HFF-Myc (cell line): ENCODE data around the gene OPRD1.
"Not testable (repeated sequence)": the region's sequence is repeated elsewhere in the genome, so short reads cannot be mapped to it uniquely, and the experiment has no call there.

Experiments
- DNase-seq: peaks from one replicate; pipeline ENCODE4 v3.0.0-alpha.2; 2011; ENCODE audit warnings: low read depth; ENCODE audit errors: extremely low read depth
- H3K4me3 ChIP-seq: replicated peaks from 2 replicates; pipeline ENCODE4 v1.5.1; 2011; ENCODE audit warnings: low read depth, mild to moderate bottlenecking, control low read depth, low read length
- CTCF ChIP-seq: IDR thresholded peaks from 2 replicates; pipeline ENCODE4 v1.5.1; 2012; ENCODE audit warnings: mild to moderate bottlenecking, low read depth, low read length, control low read depth; ENCODE audit errors: missing control alignments

Gene OPRD1

GRCh38 chr1:28811766-28812668 lies at the start of gene OPRD1:
Gene OPRD1 (plus strand): TSS chr1:28812170. CDS start chr1:28812384, 214 bp downstream.
- peak within 1 kb of the TSS; percentile 19; the same call in 1 of the 2 replicates for H3K4me3 ChIP-seq
- DNase-seq, result no peak
- no peak for TF ChIP-seq CTCF

- H3K4me3 ChIP-seq, result no peak overlapping the region
- DNase-seq, result no peak
- TF ChIP-seq CTCF, result no peak
Observed at GRCh38 chr1:28766532-28767183, 45.3 kb upstream of the OPRD1 start.

GRCh38 chr1:28770601-28771165 lies 41.3 kb upstream of the OPRD1 start:
- no peak for DNase-seq
- no peak for TF ChIP-seq CTCF
- no peak overlapping the region for H3K4me3 ChIP-seq

GRCh38 chr1:28771921-28772320 lies 40.0 kb upstream of the OPRD1 start:
- DNase-seq, H3K4me3 ChIP-seq: not testable (repeated sequence)

- no peak overlapping the region for H3K4me3 ChIP-seq
- DNase-seq, result no peak
- no peak for TF ChIP-seq CTCF
Observed at GRCh38 chr1:28773105-28773504, 38.9 kb upstream of the OPRD1 start.

- TF ChIP-seq CTCF, result no peak
- H3K4me3 ChIP-seq, result no peak overlapping the region
Observed at GRCh38 chr1:28775121-28775942, 36.6 kb upstream of the OPRD1 start.

GRCh38 chr1:28776341-28776740 lies 35.6 kb upstream of the OPRD1 start:
- DNase-seq, result no peak
- H3K4me3 ChIP-seq, result no peak overlapping the region
- no peak for TF ChIP-seq CTCF

More at GRCh38 chr1:28775121-28775942, 36.6 kb upstream of the OPRD1 start:
- no peak for DNase-seq
